Testis (tissue), 2 donors: ENCODE results near the gene RERE.

ENCODE experiments used
- POLR2A ChIP-seq: fragments of 450-650 bp; IDR thresholded peaks from one replicate; pipeline ENCODE4 v1.6.1; 2017; ENCODE audit warnings: antibody characterized with exemption, mild to moderate bottlenecking, moderate library complexity
- TF ChIP-seq, protein P1 (sequence below), 3 experiments: fragments of 450-650 bp in 2 of 3; fragments of 200-600 bp in 1 of 3; sonication (generic) in 1 of 3; IDR thresholded peaks; one replicate each; pipeline ENCODE4 v1.5.1; 2016 to 2019; ENCODE audit warnings: antibody characterized with exemption in 3 of 3, mild to moderate bottlenecking in 2 of 3, moderate library complexity in 1 of 3

DNA sequence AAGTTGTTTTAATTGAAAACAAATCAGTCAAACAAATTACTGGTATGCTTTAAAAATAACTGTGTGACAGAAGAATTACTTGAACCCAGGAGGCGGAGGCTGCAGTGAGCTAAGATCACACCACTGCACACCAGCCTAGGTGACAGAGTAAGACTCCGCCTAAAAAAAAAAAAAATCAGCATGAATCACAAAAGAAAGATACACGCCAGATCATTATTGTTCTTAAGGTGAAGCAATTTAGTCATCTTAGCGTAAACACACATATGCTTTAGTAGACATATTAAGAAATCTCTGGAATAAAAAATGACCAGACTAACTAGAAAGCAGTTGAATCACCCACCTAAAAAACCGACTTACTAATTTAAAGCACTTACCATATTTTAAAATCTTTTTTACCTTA is 20.2 kb downstream of the RERE start:
- TF ChIP-seq, protein P1, sequence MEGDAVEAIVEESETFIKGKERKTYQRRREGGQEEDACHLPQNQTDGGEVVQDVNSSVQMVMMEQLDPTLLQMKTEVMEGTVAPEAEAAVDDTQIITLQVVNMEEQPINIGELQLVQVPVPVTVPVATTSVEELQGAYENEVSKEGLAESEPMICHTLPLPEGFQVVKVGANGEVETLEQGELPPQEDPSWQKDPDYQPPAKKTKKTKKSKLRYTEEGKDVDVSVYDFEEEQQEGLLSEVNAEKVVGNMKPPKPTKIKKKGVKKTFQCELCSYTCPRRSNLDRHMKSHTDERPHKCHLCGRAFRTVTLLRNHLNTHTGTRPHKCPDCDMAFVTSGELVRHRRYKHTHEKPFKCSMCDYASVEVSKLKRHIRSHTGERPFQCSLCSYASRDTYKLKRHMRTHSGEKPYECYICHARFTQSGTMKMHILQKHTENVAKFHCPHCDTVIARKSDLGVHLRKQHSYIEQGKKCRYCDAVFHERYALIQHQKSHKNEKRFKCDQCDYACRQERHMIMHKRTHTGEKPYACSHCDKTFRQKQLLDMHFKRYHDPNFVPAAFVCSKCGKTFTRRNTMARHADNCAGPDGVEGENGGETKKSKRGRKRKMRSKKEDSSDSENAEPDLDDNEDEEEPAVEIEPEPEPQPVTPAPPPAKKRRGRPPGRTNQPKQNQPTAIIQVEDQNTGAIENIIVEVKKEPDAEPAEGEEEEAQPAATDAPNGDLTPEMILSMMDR (IDR thresholded peaks at IDR 0.05) = no peak
- TF ChIP-seq POLR2A = no peak
